Right lobe of liver (tissue), 6 donors: ENCODE measurements around the gene ODC1. TPM values are rescaled to one million over a fixed set of nuclear protein-coding genes. Genes with fewer than 3 reads are reported as not detected.
"Not testable (repeated sequence)": the region's sequence is repeated elsewhere in the genome, so short reads cannot be mapped to it uniquely, and the experiment has no call there.

Source experiments
- ATAC-seq, 4 donors: fragments of 200-7000 bp; cut with Tn5 transposase; one replicate each; pipeline ENCODE4 v1.9.1; 2020; ENCODE audit warnings: mild to moderate bottlenecking in 4 of 4, moderate library complexity in 4 of 4
- DNase-seq, 3 donors: peaks; one replicate each; pipeline ENCODE4 v3.0.0-alpha.2; 2020
- H3K27ac ChIP-seq, 3 donors: fragments of 200-600 bp; one replicate each; pipeline ENCODE4 v1.8.0; 2022
- H3K27me3 ChIP-seq, 2 donors: fragments of 200-600 bp; one replicate each; pipeline ENCODE4 v1.8.0; 2022
- H3K36me3 ChIP-seq, 4 donors: fragments of 200-600 bp; sonication (generic) in 1 of 4; one replicate each; pipeline versions ENCODE4 v1.5.1 to v1.8.0; 2017 to 2022; ENCODE audit warnings: control low read depth in 1 of 4
- H3K4me1 ChIP-seq, 4 donors: fragments of 200-600 bp; sonication (generic) in 1 of 4; one replicate each; pipeline versions ENCODE4 v1.5.1 to v1.8.0; 2017 to 2022; ENCODE audit warnings: control low read depth in 1 of 4
- H3K4me3 ChIP-seq, 3 donors: fragments of 200-600 bp; one replicate each; pipeline ENCODE4 v1.8.0; 2022
- H3K9me3 ChIP-seq, 4 donors: fragments of 200-600 bp; sonication (generic) in 1 of 4; one replicate each; pipeline versions ENCODE4 v1.5.1 to v1.8.0; 2017 to 2022; ENCODE audit warnings: control low read depth in 1 of 4
- POLR2A ChIP-seq: fragments of 450-650 bp; IDR thresholded peaks from one replicate; pipeline ENCODE4 v1.6.1; 2017; ENCODE audit warnings: antibody characterized with exemption, mild to moderate bottlenecking
- WGBS: methylation state at CpG from one replicate; pipeline ENCODE4 v1.1.6; 2018; ENCODE audit warnings: low coverage, low lambda C conversion rate; ENCODE audit not compliant: insufficient coverage; ENCODE audit errors: missing lambda C conversion rate; 5-methylcytosine and 5-hydroxymethylcytosine counted together
- intact Hi-C, 2 donors: fragments of 100-400 bp; cut with DNase I; formaldehyde crosslinking; loops; one replicate each; pipeline versions ENCODE4 v1.11.2 to v1.14.1; 2022
- total RNA-seq, 6 experiments: library from RNA; depleted of rRNA in 2 of 6; stranded (reverse); fragments of >200 nt in 2 of 6; fragmentation: NEBNext Ultra II Directional in 3 of 6; extraction: Animal tissue kit (Norgen Biotek cat#: 25700) in 3 of 6; gene quantifications; one replicate each; pipeline versions ENCODE4 v1.1.0 to v1.2.4, GENCODE V29; 2016 to 2023
- TF ChIP-seq, protein P1 (sequence below), 4 donors: fragments of 200-600 bp in 3 of 4; fragments of 450-650 bp in 1 of 4; IDR thresholded peaks; one replicate each; pipeline versions ENCODE4 v1.5.1 to v1.8.0; 2016 to 2022; ENCODE audit warnings: antibody characterized with exemption in 4 of 4, mild to moderate bottlenecking in 2 of 4
- donor health status: DM: no; HTN: yes; CAD: no.
- donor health status: DM: no; HTN: no; CAD: no.
- donor health status: DM: no; HTN: no; CAD: no.
- donor health status: DM: no; HTN: yes; CAD: no.
- donor health status: DM: no; HTN: yes; CAD: no.

The ODC1 gene
- total RNA-seq, 6 experiments from 2014 or later: 14.4 to 197 (median 28.6) TPM

GRCh38 chr2:10446631-10447030 is 1.5 kb downstream of the ODC1 start:
- intact Hi-C loops: no loop called here
- Histone ChIP-seq H3K27me3 (no peaks in the 10 kb centered on the region), H3K4me3 (peak overlapping the region in 2 of 3 donors; percentile 67 to 77), H3K9me3 (no peaks in the 10 kb centered on the region), H3K4me1 (peaks cover 0 to 26% (median 8%) of the 10 kb centered on the region in 4 donors), H3K27ac (no peak overlapping the region), H3K36me3 (peaks cover 0 to 37% (median 11%) of the 10 kb centered on the region in 4 donors)
- no peak for TF ChIP-seq POLR2A
- TF ChIP-seq, protein P1, sequence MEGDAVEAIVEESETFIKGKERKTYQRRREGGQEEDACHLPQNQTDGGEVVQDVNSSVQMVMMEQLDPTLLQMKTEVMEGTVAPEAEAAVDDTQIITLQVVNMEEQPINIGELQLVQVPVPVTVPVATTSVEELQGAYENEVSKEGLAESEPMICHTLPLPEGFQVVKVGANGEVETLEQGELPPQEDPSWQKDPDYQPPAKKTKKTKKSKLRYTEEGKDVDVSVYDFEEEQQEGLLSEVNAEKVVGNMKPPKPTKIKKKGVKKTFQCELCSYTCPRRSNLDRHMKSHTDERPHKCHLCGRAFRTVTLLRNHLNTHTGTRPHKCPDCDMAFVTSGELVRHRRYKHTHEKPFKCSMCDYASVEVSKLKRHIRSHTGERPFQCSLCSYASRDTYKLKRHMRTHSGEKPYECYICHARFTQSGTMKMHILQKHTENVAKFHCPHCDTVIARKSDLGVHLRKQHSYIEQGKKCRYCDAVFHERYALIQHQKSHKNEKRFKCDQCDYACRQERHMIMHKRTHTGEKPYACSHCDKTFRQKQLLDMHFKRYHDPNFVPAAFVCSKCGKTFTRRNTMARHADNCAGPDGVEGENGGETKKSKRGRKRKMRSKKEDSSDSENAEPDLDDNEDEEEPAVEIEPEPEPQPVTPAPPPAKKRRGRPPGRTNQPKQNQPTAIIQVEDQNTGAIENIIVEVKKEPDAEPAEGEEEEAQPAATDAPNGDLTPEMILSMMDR (IDR thresholded peaks at IDR 0.05): no peak
- WGBS: 44% methylated on average over 5 of the region's 6 CpGs
- ATAC-seq: no peak
- DNase-seq: no peak

GRCh38 chr2:10444463-10444862 is 3.7 kb downstream of the ODC1 start:
- Histone ChIP-seq H3K4me3 (no peak overlapping the region), H3K4me1 (peaks cover 0 to 13% (median 3%) of the 10 kb centered on the region in 4 donors), H3K27me3 (no peaks in the 10 kb centered on the region), H3K9me3 (no peaks in the 10 kb centered on the region), H3K36me3 (peaks cover 0 to 59% (median 23%) of the 10 kb centered on the region in 4 donors), H3K27ac (no peak overlapping the region)
- 86% methylated on average over 5 of the region's 5 CpGs for WGBS
- intact Hi-C loops: no loop called here
- ATAC-seq: no peak
- TF ChIP-seq, protein P1 (IDR thresholded peaks at IDR 0.05): no peak
- TF ChIP-seq POLR2A: no peak
- no peak for DNase-seq

DNA sequence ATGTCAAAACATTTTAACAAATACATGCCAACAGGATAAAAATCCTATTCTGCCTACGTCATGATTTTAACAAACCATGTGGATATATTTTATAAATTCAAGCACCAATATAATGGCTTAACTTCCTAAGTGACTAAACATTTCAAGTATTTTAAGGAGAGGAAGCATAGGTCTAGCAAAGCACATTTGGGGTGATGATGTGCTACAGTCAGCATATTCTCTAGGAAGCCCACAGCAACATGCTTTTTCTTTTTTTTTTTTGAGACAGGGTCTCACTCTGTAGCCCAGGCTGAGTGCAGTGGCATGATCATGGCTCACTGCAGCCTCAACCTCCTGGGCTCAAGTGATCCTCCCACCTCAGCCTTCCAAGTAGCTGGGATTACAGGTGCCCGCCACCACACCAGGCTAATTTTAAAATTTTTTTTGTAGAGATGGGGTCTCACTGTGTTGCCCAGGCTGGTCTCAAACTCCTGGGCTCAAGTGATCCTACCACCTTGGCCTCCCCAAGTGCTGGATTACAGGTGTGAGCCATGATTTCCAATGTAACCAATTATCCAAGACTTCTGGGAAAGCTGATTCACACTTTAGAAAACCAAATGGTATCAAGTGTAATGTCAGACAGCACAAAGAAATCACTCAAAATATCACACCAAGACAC is 5.5 kb downstream of the ODC1 start:
- H3K4me1 ChIP-seq, H3K27me3 ChIP-seq, H3K4me3 ChIP-seq, ATAC-seq, H3K9me3 ChIP-seq, intact Hi-C loops, H3K27ac ChIP-seq, DNase-seq: not testable (repeated sequence)
- WGBS: 82% methylated on average over 2 of the region's 2 CpGs
- H3K36me3 ChIP-seq: peaks cover 0 to 59% (median 23%) of the 10 kb centered on the region in 4 donors

DNA sequence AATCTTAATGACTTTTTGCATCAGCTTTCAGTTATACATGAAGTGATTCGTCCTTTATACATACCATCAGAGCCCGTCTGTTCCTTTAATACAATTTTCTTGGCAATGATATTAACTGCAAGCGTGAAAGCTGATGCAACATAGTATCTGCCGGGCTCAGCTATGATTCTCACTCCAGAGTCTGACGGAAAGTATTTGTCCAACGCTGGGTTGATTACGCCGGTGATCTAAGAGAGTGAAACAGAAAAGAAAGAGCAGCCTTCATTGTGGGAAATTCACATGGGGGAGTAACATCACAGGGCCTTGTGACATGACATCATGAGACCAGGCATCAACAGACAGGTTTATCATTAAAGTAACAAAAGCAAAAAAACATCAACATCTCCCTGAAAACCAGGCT is 6.2 kb downstream of the ODC1 start:
- peaks cover 0 to 59% (median 23%) of the 10 kb centered on the region in 4 donors for H3K36me3 ChIP-seq
- DNase-seq (no peak), ATAC-seq (no peak)
- peaks cover 0 to 5% (median 2%) of the 10 kb centered on the region in 4 donors for H3K4me1 ChIP-seq
- H3K27me3 ChIP-seq: no peaks in the 10 kb centered on the region
- TF ChIP-seq, protein P1 (IDR thresholded peaks at IDR 0.05): no peak
- TF ChIP-seq POLR2A: no peak
- 75% methylated on average over 8 of the region's 8 CpGs for WGBS
- H3K4me3 ChIP-seq: no peak overlapping the region
- intact Hi-C loops: no loop called here
- no peak overlapping the region for H3K27ac ChIP-seq
- H3K9me3 ChIP-seq: no peaks in the 10 kb centered on the region

GRCh38 chr2:10440736-10441135 is 7.4 kb downstream of the ODC1 start:
- DNase-seq (no peak), ATAC-seq (no peak)
- no peaks in the 10 kb centered on the region for H3K27me3 ChIP-seq
- no peak overlapping the region for H3K27ac ChIP-seq
- intact Hi-C loops: no loop called here
- peaks cover 0 to 59% (median 23%) of the 10 kb centered on the region in 4 donors for H3K36me3 ChIP-seq
- no peak overlapping the region for H3K4me3 ChIP-seq
- H3K4me1 ChIP-seq: no peaks in the 10 kb centered on the region
- TF ChIP-seq POLR2A: no peak
- TF ChIP-seq, protein P1 (IDR thresholded peaks at IDR 0.05): no peak
- 86% methylated on average over 3 of the region's 6 CpGs for WGBS
- H3K9me3 ChIP-seq: no peaks in the 10 kb centered on the region
